H1 (cell line): ENCODE measurements around the gene BLNK. TPM values are rescaled to one million over a fixed set of nuclear protein-coding genes. Genes with fewer than 3 reads are reported as not detected.

ENCODE experiments used
- ATF2 ChIP-seq: IDR thresholded peaks from 2 replicates; pipeline ENCODE4 v1.6.1; 2012; ENCODE audit warnings: low read length, inconsistent platforms
- BRCA1 ChIP-seq: IDR thresholded peaks from 2 replicates; pipeline ENCODE4 v1.6.1; 2012; ENCODE audit warnings: low read depth, low read length, improper control_type of control experiment
- CHD2 ChIP-seq: IDR thresholded peaks from 2 replicates; pipeline ENCODE4 v1.6.1; 2012; ENCODE audit warnings: low read length, improper control_type of control experiment
- HDAC2 ChIP-seq, 2 experiments: fragments of 300-600 bp in 1 of 2; sonication (generic) in 1 of 2; IDR thresholded peaks; 2 replicates each; pipeline ENCODE4 v1.6.1; 2011 to 2012; ENCODE audit warnings: low read depth in 2 of 2, low read length in 2 of 2, mild to moderate bottlenecking in 2 of 2, moderate library complexity in 2 of 2, borderline replicate concordance in 1 of 2, inconsistent platforms in 1 of 2
- JUND ChIP-seq: IDR thresholded peaks from 2 replicates; pipeline ENCODE4 v1.6.1; 2011; ENCODE audit warnings: mild to moderate bottlenecking, improper control_type of control experiment, low read length
- KDM1A ChIP-seq: fragments of 200-600, 300-600 bp; sonication (generic); IDR thresholded peaks from 2 replicates; pipeline ENCODE4 v1.7.1; 2016; ENCODE audit warnings: mild to moderate bottlenecking, low read length, borderline replicate concordance
- PHF8 ChIP-seq: fragments of 200-600 bp; sonication (generic); conservative IDR thresholded peaks from 2 replicates; pipeline ENCODE4 v1.7.1; 2012; ENCODE audit warnings: low read depth, mild to moderate bottlenecking, inconsistent platforms, low read length, moderate library complexity
- RBBP5 ChIP-seq: IDR thresholded peaks from 2 replicates; pipeline ENCODE4 v1.7.1; 2012; ENCODE audit warnings: low read depth, mild to moderate bottlenecking, inconsistent platforms, low read length, moderate library complexity, borderline replicate concordance
- SAP30 ChIP-seq: fragments of 300-600 bp; sonication (generic); IDR thresholded peaks from 2 replicates; pipeline ENCODE4 v1.7.1; 2012; ENCODE audit warnings: low read length, moderate library complexity, mild to moderate bottlenecking, inconsistent platforms; ENCODE audit not compliant: insufficient read depth, insufficient replicate concordance
- SRF ChIP-seq: IDR thresholded peaks from 2 replicates; pipeline ENCODE4 v1.6.1; 2011; ENCODE audit warnings: mild to moderate bottlenecking, low read depth, low read length, moderate library complexity
- SUZ12 ChIP-seq: fragments of 200-600 bp; sonication (generic); IDR thresholded peaks from 2 replicates; pipeline ENCODE4 v1.6.1; 2012; ENCODE audit warnings: mild to moderate bottlenecking, inconsistent platforms, low read length, moderate library complexity, mixed read lengths
- TAF1 ChIP-seq: IDR thresholded peaks from 2 replicates; pipeline ENCODE4 v1.6.1; 2011; ENCODE audit warnings: mild to moderate bottlenecking, low read depth, low read length
- USF2 ChIP-seq: IDR thresholded peaks from 2 replicates; pipeline ENCODE4 v1.6.1; 2011; ENCODE audit warnings: low read length, improper control_type of control experiment
- polyA plus RNA-seq, 7 experiments: library from polyadenylated mRNA; depleted of rRNA in 3 of 7; stranded (reverse) in 5 of 7; unstranded in 2 of 7; fragments of >200 nt in 5 of 7; fragments of 200-250 nt in 2 of 7; gene quantifications; 1 replicate in 5 of 7; 2 replicates in 1 of 7; 4 replicates in 1 of 7; pipeline versions ENCODE4 v1.2.1 to v1.2.3, GENCODE V29; 2011 to 2013; ENCODE audit warnings: missing spikeins in 2 of 7, mixed read lengths in 2 of 7
- total RNA-seq: library from RNA; stranded (reverse); fragmentation: NEBNext Ultra II Directional; extraction: Animal tissue kit (Norgen Biotek cat#: 25700); gene quantifications from 2 replicates; pipeline ENCODE4 v1.2.1, GENCODE V29; 2021

BLNK gene
- total and polyA plus RNA-seq, 2 of the 8 experiments (the other 6 are each of a cell fraction or from before 2014, with no cell fraction given), result not detected

GRCh38 chr10:96229568-96230030, 41.8 kb downstream of the BLNK start (continued):
- peak in 1 of 2 experiments; percentile 100; a peak in 2 of 4 replicates for TF ChIP-seq HDAC2 (IDR thresholded peaks at IDR 0.05; ENCODE audit: borderline replicate concordance in 1 of 2, low read depth in 2 of 2, low read length in 2 of 2)
- TF ChIP-seq PHF8, result no peak
- TF ChIP-seq USF2, result no peak
- TF ChIP-seq TAF1, result no peak
- TF ChIP-seq BRCA1, result no peak
- TF ChIP-seq KDM1A, result peak; percentile 100
- no peak for TF ChIP-seq SAP30
- TF ChIP-seq SRF, result no peak
- TF ChIP-seq JUND, result peak; percentile 44; the same call in 1 of the 2 replicates
- no peak for TF ChIP-seq CHD2
- no peak for TF ChIP-seq SUZ12
- TF ChIP-seq RBBP5, result no peak
- TF ChIP-seq ATF2, result no peak
